Globus pallidus (tissue), 1 donor: ENCODE measurements around the gene CIAO2B.
A peak's percentile ranks its signal among the peaks of the same experiment; 100 is the strongest.
"Not testable (repeated sequence)": the region's sequence is repeated elsewhere in the genome, so short reads cannot be mapped to it uniquely, and the experiment has no call there.

ENCODE experiments used
- DNase-seq: peaks from one replicate; pipeline ENCODE4 v3.0.0-alpha.2; 2015; ENCODE audit warnings: low spot score

The CIAO2B gene

DNA sequence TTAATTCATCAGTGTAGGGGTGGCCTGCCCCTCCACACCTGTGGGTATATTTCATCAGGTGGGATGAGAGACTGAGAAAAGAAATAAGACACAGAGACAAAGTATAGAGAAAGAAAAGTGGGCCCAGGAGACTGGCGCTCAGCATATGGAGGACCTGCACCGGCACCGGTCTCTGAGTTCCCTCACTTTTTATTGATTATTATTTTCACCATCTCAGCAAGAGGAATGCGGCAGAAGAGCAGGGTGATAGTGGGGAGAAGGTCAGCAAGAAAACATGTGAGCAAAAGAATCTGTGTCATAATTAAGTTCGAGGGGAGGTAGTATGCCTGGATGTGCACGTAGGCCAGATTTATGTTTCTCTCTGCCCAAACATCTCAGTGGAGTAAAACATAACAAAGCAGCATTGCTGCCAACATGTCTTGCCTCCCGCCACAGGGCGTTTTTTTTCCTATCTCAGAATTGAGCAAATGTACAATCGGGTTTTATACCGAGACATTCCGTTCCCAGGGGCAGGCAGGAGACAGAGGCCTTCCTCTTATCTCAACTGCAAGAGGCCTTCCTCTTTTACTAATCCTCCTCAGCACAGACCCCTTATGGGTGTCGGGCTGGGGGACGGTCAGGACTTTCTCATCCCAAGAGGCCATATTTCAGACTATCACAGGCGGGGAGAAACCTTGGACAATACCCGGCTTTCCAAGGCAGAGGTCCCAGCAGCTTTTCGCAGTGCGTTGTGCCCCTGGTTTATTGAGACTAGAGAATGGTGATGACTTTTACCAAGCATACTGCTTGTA, 21.4 kb upstream of the CIAO2B start:
- not testable (repeated sequence) for DNase-seq

DNA sequence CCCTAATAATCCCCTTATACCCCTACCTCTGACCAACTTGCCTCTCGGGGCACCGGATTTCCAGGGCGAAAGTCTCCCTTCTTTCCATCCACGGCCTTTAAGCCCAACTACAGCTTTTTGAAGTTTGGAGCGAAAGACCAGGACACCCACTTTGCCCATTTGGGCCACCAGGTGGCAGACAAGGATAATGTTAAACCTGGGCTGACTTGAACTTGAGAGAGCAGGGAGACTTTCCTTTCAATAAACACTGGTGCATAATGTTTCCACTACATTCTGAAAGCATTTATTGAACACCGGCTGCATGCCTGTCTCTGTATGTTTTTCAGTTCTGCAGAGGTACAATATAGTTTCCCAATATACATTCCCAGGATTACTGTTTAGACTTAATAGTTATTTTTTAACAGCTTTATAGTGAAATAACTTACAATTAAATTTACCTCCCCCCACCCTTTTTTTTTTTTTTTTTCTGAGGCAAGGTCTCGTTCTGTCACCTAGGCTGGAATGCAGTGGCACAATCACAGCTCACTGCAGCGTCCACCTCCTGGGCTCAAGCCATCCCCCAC, 20.0 kb upstream of the CIAO2B start:
- peak; percentile 60 for DNase-seq

DNA sequence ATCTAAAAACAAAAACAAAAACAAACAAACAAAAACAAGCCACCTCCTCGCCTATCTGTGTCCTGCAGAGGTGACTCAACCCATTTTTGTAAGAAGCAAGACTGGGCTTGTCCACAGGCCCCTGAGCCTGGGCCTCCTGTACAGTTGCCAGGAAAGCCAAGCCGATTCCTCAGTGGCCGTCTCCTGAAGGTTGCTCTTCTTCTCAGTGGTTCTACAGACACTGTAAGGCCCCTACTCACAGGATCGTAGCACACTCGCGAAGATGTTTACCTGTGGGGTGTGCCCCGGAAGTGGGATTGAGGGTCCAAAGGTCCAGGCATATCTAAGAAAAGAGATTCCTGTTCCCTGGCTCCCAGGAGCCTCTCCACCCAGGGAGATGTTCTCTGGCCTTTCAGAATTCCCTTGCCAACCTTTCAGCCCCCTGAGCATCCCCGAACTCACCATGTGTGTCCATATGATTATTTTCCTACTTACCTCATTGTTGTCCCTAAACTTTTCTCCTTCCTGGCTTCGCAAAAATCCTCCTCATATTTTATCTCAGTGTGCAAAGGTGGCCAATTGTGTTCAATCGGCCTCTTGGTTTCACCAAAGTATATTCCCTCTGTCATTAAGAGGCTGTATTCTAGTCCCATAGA, 19.4 kb upstream of the CIAO2B start:
- DNase-seq, result no peak

DNA sequence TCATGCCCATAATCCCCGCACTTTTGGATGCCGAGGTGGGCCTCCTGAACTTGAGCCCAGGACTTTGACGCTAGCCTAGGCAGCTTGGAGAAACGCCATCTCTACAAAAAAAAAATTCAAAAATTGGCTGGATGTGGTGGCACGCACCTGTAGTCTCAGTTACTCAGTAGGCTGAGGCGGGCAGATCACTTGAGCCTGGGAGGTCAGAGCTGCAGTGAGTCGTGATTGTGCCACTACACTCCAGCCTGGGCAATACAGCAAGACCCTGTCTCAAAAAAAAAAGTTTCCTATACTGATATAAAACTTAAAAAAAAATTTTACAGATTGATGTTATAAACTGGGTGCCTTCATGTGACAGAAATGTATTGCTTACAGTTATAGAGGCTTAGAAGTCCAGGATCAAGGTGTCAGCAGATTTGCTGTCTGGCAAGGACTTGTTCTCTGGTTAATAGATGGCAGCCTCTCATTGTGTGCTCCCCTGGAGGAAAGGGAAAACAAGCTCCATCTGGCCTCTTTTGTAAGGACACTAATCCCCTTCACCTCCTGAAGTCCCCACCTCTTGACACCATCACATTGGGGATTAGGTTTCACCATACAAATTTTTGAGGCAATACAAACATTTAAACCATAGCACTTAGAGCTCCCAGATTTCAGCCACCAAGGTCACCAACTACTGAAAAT, 18.4 kb upstream of the CIAO2B start:
- no peak for DNase-seq

DNA sequence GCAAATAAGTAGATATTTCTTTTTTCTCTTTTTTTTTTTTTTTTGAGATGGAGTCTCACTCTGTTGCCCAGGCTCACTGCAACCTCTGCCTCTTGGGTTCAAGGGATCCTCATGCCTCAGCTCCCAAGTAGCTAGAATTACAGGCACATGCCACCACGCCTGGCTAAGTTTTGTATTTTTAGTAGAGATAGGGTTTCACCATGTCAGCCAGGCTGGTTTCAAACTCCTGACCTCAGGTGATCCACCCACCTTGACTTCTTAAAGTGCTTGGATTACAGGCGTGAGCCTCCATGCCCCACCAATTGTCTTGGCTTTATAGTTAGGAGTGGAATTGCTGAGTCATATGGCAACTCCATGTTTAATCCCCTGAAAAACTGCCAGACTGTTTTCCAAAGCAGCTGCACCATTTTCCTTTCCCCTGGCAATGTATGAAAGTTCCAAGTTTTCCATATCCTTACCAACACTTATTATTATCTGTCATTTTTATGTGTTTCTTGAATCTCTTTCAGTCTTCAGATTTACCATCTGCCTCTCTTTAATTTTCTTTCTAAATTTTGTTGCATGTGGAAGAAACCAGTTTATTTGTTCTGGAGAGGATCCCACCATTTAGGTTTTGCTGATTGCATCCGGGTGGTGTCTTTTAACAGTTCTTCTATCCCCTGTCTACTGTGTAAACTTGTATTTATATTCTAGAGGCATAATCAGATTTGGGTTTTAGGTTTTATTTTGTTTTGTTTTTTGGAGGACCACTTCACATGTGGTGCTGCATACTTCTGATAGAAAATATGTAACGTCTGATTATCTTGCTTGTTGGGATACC, 17.0 kb upstream of the CIAO2B start:
- DNase-seq, result no peak

DNA sequence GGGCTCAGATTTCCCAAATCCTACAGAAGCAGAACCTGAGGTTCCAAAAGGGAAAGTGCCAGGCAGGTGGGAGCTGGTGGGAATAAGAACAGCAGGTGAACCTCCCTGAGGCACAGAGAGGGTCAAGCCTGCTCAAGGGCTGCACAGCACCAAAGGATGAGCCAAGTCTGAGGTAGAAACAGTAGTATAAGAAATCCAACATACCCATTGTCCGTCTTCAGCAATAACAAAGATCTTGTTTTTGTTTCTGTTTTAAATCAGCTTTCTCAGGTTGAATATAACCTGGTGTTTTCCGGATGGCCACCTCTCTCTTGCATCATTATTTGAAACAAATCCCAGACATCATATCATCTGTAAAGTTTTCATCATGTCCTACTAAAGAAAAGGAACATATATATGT, 16.2 kb upstream of the CIAO2B start:
- DNase-seq, result no peak

DNA sequence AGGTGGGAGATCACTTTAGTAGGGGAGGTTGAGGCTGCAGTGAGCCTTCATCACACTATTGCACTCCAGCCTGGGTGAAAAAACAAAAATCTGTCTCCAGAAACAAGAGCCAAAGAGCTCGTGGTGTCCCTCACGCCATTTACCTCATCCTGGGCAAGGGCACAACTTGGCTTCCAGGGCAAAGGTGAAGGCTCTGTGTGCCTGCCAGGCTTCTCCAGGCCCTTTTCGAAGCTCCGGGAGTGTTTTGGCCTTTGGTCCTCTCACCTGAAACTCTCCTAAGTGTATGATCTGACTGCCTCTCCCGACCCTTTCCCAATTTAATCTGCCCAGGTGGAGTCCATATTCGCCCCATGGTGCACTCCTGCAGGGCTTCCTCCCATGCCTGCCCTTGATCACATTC, 15.3 kb upstream of the CIAO2B start:
- no peak for DNase-seq

DNA sequence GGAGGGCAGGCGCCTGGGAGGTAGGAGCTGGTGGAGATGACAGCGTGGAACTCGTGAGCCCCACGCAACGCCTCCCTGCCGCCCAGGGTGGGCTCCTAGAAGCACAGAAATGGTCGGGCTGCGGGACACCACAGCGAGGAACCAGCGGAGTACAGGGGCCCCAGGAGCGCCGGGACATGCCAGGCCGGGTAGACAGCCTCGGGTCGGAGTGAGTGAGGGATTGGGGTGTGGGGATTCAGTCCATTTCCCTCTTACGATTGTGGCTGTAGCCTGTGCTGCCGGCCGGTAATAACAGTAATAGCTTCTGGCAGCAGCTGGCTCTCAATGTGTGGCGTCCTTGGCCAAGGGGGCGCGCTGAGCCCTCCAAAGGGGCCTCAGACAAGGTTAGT, 14.6 kb upstream of the CIAO2B start:
- no peak for DNase-seq

DNA sequence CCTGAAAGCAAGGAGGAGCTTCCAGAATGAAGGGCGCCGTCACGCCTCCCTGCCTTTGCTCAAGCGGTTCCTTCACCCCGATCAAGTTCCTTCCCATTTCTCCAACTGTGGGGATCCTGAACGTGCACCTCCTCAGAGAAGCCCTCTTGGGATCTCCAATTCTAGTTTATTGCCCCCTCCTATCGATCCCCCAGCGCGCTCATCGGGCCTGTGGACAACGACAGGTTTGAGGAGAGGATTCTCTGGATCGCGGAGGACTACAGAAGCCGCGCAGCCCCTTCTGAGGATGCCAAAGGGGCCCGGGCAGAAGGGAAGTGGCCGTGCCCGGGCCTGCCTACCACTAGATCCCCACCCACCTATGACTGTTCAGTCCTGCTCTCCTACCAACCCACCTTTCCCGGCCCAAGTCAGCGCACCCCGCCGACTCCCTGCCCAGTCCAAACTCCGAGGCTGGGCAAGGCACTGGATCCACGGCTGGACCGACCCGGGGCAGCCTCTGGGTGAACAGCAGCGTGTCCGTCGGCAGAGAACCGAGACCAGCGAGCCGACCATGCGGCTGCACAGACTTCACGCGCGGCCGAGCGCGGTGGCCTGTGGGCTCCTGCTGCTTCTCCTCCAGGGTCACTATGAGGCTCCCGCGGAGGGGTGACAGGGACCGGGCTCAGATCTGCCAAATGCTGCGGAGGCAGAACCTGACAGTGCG, 14.1 kb upstream of the CIAO2B start:
- no peak for DNase-seq

DNA sequence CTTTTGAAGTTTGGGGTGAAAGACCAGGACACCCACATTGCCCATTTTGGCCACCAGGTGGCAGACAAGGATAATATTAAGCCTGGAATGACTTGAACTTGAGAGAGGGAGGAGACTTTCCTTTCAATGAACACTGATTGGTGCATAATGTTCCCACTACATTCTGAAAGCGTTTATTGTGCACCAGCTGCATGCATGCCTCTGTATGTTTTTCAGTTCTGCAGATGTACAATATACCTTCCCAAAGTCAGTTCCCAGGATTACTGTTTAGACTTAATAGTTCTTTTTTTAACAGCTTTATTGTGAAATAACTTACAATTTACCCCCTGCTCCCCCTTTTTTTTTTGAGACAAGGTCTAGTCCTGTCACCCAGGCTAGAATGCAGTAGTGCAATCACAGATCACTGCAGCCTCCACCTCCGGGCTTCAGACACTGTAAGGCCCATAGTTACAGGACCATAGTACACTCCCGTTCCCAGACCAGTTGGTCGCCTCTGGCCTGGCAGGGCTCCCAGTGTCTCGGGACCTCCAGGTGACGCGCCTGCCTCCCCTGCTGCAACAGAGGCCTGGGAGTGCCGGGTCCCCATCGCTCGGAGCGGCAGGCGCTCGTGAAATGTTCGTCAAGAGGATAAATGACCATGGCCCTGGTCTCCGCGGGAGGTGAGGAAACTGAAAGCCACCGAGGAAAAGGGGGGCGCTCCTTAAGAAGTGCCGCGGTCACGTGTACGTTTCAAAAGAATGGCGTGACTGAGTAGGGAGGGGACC, 13.3 kb upstream of the CIAO2B start:
- peak; percentile 81 for DNase-seq

DNA sequence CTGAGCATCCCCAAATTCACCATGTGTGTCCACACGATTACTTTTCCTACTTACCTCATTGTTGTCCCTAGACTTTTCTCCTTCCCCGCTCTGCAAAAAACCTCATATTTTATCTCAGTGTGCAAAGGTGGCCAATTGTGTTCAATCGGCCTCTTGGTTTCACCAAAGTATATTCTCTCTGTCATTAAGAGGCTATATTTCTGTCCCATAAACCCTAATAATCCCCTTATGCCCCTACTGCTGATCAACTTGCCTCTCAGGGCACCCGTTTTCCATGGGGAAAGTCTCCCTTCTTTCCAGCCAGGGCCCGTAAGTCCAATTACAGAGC, 12.7 kb upstream of the CIAO2B start:
- DNase-seq, result no peak

DNA sequence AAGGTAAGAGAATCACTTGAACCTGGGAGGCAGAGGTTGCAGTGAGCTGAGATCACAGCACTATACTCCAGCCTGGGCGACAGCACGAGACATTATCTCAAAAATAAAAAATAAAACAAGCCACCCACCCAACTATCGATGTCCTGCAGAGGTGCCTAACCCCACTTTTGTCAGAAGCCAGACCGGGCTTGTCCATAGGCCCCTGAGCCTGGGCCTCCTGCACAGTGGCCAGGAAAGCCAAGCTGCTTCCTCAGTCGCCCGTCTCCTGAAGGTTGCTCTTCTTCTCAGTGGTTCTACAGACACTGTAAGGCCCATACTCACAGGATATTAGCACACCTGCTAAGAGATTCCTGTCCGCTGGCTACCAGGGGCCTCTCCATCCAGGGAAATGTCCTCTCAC, 12.3 kb upstream of the CIAO2B start:
- DNase-seq, result no peak

DNA sequence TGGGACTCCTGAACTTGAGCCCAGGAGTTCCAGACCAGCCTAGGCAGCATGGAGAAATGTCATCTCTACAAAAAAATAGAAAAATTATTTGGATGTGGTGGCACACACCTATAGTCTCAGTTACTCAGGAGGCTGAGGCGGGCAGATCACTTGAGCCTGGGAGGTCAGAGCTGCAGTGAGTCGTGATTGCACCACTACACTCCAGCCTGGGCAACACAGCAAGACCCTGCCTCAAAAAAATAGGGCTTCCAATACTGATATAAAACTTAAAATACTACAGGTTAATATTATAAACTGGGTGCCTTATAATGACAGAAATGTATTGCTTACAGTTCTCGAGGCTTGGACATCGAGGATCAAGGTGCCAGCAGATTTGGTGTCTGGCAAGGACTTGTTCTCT, 11.7 kb upstream of the CIAO2B start:
- no peak for DNase-seq

DNA sequence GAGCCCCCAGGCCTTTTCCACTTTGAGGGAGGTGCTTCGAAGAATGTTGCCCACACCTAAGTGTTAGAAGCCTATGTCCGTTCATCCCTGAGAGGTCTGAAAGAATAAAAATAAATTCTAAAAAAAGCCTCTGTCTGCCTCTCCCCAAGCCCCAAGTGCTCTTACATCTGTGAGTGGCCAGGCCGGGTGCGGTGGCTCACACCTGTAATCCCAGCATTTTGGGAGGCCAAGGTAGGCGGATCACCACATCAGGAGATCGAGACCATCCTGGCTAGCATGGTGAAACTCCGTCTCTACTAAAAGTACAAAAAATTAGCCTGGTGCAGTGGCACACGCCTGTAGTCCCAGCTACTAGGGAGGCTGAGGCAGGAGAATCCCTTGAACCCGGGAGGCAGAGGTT, 10.8 kb upstream of the CIAO2B start:
- DNase-seq, result not testable (repeated sequence)

DNA sequence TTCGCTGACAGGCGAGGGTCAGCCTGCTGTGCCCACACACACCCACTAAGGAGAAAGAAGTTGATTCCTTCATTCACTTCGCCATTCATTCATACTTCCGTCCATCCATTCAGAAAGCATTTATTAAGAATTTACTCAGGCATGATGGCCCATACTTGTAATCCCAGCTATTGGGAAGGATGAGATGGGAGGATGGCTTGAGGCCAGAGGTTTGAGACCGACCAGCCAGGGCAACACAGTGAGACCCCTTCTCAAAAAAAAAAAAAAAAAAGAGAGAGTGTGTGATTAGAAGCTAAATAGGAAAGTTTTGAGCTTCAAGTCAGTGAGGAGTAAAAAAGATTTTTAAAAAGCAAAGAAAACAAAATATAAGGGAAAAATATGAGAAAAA, 9.8 kb upstream of the CIAO2B start:
- DNase-seq, result no peak

DNA sequence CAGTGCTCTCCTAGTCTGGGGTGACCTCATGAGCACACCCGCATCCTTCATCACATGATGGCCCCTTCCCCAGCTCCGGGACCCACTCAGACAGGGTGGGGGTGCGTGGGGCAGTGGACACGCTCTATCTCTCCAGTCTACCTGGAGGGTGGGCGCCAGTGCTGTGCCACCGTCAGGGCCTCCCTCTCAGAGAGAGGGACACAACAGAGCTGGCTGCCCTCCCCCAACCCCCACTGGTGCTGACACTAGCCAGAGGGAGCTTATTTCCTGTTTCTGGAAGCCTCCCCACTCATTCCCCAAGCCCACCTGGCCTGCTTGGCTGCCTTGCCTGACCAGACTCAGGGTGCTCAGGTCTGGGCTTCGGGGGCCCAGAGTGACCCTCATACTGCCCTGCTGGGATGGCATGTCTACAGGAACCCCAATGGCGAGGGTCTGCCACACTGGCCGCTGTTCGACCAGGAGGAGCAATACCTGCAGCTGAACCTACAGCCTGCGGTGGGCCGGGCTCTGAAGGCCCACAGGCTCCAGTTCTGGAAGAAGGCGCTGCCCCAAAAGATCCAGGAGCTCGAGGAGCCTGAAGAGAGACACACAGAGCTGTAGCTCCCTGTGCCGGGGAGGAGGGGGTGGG, 9.3 kb upstream of the CIAO2B start:
- no peak for DNase-seq

DNA sequence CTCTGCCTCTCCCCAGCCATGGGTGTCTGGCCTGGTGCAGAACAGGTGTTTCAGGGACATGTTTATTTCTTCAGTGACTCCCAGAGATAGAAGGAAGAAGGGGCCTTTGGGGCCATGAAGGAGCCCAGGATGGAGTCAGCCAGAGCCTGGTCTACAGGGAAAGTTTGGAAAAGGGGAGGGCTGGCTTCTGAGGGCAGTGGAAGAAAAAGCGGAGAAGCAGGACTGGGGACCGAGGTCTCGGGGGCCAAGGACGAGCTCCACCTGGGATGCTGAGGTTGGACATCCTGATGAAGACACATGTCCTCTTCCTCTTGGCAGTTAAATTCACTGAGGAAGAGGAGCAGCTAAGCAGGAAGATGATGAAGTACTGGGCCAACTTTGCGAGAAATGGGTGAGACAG, 8.8 kb upstream of the CIAO2B start:
- no peak for DNase-seq

DNA sequence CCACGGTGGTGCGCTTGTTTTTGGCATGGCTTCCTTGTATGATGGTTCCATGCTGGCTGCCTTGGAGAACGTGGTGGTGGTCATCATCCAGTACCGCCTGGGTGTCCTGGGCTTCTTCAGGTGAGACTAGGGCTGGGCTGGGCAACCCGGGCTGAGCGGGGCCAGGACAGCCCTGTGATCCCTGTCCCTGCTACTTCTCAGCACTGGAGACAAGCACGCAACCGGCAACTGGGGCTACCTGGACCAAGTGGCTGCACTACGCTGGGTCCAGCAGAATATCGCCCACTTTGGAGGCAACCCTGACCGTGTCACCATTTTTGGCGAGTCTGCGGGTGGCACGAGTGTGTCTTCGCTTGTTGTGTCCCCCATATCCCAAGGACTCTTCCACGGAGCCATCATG, 6.0 kb upstream of the CIAO2B start:
- DNase-seq, result no peak

DNA sequence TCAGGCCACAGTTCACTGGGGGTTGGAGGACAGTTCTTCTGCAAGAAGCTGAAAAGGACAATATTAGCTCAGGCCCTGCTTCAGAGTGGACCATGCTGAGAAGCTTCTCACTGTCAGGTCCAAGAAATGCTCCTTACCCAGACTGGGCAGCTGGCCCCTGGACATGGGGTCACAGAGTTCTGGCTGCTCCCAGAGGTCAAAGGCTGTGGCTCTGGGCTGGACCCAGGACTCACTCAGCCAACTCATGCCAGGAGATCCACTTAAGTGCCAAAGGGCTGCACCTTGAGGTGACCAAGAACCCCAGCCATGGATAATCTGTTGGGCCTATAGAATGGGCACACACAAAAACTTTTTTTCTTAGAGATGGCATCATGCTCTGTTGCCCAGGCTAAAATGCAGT, 5.2 kb upstream of the CIAO2B start:
- no peak for DNase-seq

DNA sequence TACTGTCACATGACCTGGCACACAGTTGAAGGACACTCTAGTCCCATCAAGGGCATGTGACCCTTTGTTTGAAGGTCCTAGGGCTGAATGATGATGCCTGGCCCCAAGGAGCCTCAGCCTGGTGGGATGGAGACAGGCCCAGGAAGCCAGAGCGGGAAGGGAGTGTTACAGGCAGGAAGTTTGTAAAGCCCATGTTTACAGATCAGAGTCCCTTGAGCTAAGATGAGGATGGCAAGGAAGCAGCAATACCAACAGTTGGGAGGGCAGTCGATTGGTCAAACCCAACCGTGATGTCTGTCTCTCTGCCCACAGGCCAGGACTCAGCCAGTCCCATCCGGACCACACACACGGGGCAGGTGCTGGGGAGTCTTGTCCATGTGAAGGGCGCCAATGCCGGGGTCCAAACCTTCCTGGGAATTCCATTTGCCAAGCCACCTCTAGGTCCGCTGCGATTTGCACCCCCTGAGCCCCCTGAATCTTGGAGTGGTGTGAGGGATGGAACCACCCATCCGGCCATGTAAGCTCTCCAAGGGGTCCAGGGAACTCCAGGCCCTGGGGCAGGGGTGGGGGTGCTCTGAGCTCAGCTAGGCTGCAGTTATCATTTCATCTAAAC, 3.6 kb upstream of the CIAO2B start:
- no peak for DNase-seq
